ENCODE measurements around the gene KRABD2.
"Not testable (repeated sequence)": the region's sequence is repeated elsewhere in the genome, so short reads cannot be mapped to it uniquely, and the experiment has no call there.

Gene KRABD2

DNA sequence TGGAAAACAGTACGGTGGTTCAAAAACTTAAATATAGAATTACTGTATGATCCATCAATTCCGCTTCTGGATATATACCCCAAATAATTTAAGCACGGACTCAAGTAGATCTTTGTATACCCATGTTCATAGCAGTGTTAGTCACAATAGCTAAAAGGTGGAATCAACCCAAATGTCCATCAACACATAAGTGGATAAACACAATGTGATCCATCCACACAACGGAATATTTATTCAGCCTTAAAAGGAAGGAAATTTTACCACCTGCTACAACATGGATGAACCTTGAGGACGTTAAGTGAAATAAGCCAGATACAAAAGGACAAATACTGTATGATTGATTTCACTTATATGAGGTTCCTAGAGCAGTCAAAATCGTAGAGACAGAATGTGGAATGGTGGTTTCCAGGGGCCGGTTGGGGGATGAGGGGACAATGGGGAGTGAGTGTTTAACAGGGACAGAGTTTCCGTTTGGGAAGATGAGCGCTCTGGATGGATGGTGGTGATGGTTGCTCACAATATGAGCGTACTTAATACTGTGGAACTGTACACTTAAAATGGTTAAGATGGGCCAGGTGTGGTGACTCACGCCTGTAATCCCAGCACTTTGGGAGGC lies 26.5 kb upstream of the KRABD2 start:
- DNase-seq = no peak
- Mint-ChIP-seq H3K4me1 (no peaks in the 10 kb centered on the region), H3K9me3 (no peaks in the 10 kb centered on the region), H3K4me3 (no peak overlapping the region), H3K36me3 (no peaks in the 10 kb centered on the region), H3K27ac (no peak overlapping the region), H3K27me3 (peaks cover 23% of the 10 kb centered on the region)

DNA sequence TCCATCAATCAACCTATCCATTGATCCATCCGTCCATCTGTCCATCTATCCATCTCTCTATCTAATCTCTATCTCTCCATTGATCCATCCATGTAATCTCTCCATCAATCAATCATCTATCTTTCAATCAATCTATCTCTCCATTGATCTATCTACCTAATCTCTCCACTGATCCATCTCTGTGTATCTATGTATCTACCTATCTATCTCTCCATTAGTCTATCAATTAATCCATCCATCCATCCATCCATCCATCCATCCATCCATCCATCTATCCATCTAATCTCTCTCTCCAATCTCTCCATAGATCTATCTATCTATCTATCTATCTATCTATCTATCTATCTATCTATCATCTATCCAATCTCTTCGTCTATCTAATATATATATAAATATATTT lies 24.6 kb upstream of the KRABD2 start:
- no peak overlapping the region for H3K27ac Mint-ChIP-seq
- no peaks in the 10 kb centered on the region for H3K9me3 Mint-ChIP-seq
- no peak for DNase-seq
- no peak overlapping the region for H3K4me3 Mint-ChIP-seq
- H3K27me3 Mint-ChIP-seq = peaks cover 17% of the 10 kb centered on the region
- no peaks in the 10 kb centered on the region for H3K4me1 Mint-ChIP-seq
- no peaks in the 10 kb centered on the region for H3K36me3 Mint-ChIP-seq

DNA sequence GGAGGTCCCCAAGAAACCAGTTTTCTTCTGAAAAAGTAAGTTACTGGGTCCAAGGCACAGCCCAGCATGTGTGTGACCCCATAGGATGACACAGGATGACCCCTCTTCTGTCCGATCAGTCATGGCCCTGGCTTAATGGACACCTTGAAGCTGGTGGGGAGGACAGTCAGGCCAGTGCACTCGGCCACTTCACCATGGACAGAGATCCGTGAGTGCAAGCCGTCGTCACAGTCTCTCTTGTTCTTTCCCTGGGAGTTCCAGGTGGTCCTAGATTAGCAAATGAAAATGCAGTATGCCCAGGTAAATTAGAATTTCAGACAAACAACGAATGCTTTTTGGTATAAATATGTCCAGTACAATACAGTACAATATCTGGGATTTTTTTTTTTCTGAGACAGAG lies 22.5 kb upstream of the KRABD2 start:
- DNase-seq = no peak
- no peaks in the 10 kb centered on the region for H3K36me3 Mint-ChIP-seq
- peaks cover 17% of the 10 kb centered on the region for H3K27me3 Mint-ChIP-seq
- no peak overlapping the region for H3K4me3 Mint-ChIP-seq
- no peak overlapping the region for H3K27ac Mint-ChIP-seq
- peaks cover 2% of the 10 kb centered on the region for H3K4me1 Mint-ChIP-seq
- H3K9me3 Mint-ChIP-seq = no peaks in the 10 kb centered on the region

DNA sequence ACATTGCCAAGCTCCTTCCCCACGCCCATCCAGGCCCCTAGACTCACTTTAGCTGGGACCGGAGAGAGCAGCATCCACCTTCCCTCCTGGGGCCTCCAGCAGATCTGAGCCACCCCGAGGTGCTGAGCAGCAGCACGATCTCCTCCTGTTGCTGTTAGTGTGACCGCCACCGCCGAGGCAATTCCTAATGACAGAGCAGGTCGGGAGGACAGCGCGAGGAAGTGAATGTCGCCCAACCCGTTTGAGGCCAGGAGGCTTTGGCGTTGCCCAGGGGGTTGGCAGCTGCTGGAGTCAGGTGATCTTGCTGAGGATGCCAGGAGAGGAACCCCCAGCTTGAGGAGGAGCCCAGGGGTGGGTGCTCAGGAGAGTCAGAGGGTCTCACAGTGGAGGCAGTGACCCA lies 21.1 kb upstream of the KRABD2 start, which contains the start of gene RNF222:
Gene RNF222, minus strand, starts transcription at position 192 of the 400 bp plus-strand sequence. CDS start 4,366 bp downstream, outside the sequence.
- H3K27me3 Mint-ChIP-seq = peaks cover 17% of the 10 kb centered on the region
- H3K9me3 Mint-ChIP-seq = no peaks in the 10 kb centered on the region
- no peak for DNase-seq
- no peak within 1 kb of the TSS for H3K4me3 Mint-ChIP-seq
- no peak within 1 kb of the TSS for H3K27ac Mint-ChIP-seq
- H3K36me3 Mint-ChIP-seq = no peaks in the 10 kb centered on the region
- H3K4me1 Mint-ChIP-seq = peaks cover 9% of the 10 kb centered on the region

DNA sequence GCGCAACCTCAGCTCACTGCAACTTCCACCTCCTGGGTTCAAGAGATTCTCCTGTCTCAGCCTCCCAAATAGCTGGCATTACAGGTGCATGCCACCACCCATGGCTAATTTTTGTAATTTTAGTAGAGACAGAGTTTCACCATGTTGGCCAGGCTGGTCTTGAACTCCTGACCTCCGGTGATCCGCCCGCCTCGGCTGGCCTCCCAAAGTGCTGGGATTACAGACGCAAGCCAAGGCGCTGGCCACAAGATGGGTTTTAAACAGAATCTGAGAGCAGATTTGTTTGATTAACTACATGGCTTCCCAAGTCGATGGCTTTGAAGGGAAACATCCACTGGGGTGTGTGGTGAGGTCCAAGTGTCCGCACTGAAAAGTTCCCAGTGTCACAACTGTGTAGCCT lies 18.0 kb upstream of the KRABD2 start:
- not testable (repeated sequence) for H3K36me3 Mint-ChIP-seq, H3K27ac Mint-ChIP-seq, H3K4me3 Mint-ChIP-seq, H3K9me3 Mint-ChIP-seq, H3K4me1 Mint-ChIP-seq, DNase-seq
- peaks cover 12% of the 10 kb centered on the region for H3K27me3 Mint-ChIP-seq

DNA sequence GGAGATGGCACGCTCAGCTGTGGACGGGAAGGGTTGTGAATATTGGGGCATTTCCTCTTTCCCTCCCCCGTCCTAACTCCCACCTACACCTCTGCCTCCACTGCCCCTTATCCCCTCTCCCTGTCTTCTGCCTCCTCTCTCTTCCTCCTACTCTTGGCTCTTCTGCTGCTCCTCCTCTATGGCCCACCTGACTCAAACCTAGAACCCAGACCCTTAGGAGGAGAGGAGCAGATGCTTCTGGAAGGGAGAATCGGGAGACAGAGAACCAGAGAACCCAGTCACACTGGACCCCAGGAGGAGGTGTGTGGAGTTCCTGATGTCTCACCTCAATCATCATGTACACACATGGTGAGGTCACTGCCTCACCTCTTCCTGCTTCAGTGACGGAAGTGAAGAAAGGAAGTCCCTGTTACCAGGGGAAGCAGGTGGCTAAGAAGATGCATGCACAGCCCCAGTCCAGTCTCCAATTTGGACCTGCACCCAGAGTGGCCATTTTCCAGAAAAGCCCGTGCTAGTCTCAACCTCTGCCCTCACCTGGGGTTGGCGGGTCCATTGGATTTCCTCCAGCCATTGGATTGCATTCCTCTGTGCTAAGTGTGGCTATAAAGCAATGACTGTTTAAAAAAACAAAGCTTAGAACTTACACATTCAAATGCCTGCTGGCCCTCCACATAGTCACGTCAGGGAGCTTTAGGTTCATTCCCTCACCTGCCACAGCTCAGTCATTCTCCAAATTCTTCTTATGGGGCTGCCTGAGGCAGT lies 17.1 kb upstream of the KRABD2 start:
- H3K9me3 Mint-ChIP-seq = no peaks in the 10 kb centered on the region
- peaks cover 9% of the 10 kb centered on the region for H3K4me1 Mint-ChIP-seq
- peaks cover 12% of the 10 kb centered on the region for H3K27me3 Mint-ChIP-seq
- H3K4me3 Mint-ChIP-seq = no peak overlapping the region
- peak overlapping the region; percentile 86 for H3K27ac Mint-ChIP-seq
- DNase-seq = peak; percentile 28
- H3K36me3 Mint-ChIP-seq = no peaks in the 10 kb centered on the region

DNA sequence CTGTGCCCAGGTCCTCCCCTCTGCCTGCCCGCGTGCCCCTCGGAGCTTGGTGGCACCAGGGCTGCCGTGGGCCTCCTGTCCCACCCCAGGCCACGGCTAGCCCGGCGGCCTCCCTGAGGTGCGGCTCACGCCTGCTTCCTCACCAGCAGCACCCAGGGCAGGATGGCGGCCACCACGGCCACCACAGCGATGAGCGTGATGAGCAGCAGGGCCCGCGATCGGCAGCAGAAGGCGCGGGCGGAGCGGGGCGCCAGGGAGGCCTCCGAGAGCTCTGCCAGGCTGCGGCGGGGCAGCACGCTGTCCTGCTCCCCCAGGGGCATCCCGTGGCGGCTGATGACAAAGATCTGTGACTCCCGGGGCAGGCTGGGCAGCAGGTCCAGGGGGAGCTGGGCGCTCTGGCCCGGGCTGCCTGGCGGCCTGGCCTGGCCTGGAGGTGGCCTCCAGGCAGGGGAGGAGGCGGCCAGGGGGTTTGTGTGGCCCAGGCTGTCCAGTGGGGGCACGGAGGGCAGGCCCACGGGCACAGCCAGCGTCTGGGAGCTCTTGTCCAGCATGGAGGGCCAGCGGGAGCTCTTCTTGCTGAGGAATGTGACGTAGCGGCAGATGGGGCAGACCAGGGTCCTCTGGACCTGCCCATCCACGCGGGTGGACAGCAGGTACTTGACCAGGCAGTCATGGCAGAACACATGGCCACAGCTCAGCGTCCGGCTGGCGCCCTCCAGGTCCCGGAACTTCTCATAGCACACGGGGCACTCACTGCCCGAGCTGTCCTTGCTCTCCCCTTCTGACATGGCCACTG lies 16.4 kb upstream of the KRABD2 start:
- DNase-seq = no peak
- Mint-ChIP-seq H3K4me3 (no peak overlapping the region), H3K27ac (peak overlapping the region; percentile 86), H3K36me3 (no peaks in the 10 kb centered on the region), H3K9me3 (no peaks in the 10 kb centered on the region), H3K4me1 (peaks cover 9% of the 10 kb centered on the region), H3K27me3 (peaks cover 4% of the 10 kb centered on the region)

DNA sequence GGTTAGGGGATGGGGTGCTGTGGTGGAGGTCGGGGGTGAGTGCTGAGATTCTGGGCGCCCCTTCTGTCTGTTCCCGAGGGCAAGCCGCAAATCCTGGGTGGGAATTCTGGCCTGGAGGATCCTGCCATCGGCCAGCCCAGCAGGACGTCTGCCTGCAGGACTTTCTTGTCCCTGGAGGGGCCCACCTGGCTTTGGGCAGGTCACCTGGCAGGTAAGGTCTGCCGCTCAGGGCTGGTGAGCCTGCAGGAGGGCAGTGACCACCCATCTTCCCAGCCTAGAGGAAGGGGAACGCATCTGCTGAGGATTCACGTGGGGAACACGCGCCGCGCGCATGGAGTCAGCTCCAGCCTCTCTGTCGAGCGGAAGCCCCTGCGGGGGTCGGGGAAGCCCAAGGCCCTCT lies 15.8 kb upstream of the KRABD2 start:
- H3K4me3 Mint-ChIP-seq = no peak overlapping the region
- no peaks in the 10 kb centered on the region for H3K27me3 Mint-ChIP-seq
- H3K27ac Mint-ChIP-seq = no peak overlapping the region
- H3K9me3 Mint-ChIP-seq = no peaks in the 10 kb centered on the region
- H3K36me3 Mint-ChIP-seq = no peaks in the 10 kb centered on the region
- peaks cover 9% of the 10 kb centered on the region for H3K4me1 Mint-ChIP-seq
- no peak for DNase-seq

DNA sequence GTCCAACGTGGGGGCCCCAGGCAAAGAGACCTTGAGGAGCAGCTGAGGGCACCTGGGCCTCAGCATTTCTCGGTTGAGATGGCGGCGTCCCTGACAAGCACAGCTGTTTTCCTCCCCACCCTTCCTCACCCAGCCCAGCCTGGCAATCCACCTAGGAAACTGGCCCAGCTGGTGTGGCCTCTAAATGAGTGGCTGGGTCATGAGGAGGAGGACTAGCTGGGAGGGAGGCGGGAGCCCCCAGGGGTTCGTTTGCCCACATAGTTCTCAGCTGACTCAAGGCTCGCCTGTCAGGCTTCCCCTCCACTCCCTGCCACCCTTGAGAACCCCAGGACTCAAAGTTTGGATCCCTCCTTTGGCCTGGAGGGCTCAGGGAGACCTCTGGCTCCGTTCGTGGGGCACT lies 15.2 kb upstream of the KRABD2 start:
- H3K27ac Mint-ChIP-seq = no peak overlapping the region
- no peaks in the 10 kb centered on the region for H3K9me3 Mint-ChIP-seq

DNA sequence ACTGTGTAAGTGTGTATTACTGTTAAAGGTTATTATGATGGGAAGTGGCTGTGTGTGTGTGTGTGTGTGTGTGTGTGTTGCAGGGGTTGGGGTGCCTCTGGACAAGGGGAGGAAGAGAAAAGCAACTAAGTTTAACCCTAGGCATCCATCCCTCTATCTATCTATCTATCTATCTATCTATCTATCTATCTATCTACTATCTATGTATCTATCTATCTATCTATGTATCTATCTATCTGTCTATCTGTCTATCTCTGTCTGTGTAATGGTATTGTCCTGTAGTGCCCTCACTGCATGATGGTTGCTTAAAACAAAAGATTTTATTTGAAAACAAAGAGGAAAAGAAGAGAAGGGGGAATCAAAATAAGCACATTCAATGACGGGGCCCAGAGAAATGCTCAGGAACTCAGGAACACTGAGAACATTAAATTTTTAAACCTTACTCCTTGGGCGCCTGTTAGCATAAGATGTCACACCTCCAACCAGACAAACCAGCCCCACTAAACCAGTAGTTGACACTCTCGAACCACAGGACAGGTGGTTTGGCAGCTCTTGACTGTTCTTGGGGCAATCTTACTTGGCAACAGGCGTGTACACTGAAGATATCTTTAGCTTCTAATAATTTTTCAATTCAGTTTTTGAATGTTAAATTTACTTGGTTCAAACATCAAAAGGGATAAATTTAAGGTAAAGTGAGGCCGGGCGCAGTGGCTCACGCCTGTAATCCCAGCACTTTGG lies 11.6 kb upstream of the KRABD2 start:
- no peaks in the 10 kb centered on the region for H3K9me3 Mint-ChIP-seq
- H3K4me3 Mint-ChIP-seq = no peak overlapping the region
- H3K36me3 Mint-ChIP-seq = peaks cover under 1% of the 10 kb centered on the region
- peaks cover under 1% of the 10 kb centered on the region for H3K27me3 Mint-ChIP-seq
- no peak for DNase-seq
- no peak overlapping the region for H3K27ac Mint-ChIP-seq
- H3K4me1 Mint-ChIP-seq = peaks cover 17% of the 10 kb centered on the region

More for the DNA sequence above, 15.2 kb upstream of the KRABD2 start:
- Mint-ChIP-seq H3K27me3 (no peaks in the 10 kb centered on the region), H3K4me3 (no peak overlapping the region), H3K36me3 (no peaks in the 10 kb centered on the region), H3K4me1 (peaks cover 12% of the 10 kb centered on the region)
- no peak for DNase-seq

DNA sequence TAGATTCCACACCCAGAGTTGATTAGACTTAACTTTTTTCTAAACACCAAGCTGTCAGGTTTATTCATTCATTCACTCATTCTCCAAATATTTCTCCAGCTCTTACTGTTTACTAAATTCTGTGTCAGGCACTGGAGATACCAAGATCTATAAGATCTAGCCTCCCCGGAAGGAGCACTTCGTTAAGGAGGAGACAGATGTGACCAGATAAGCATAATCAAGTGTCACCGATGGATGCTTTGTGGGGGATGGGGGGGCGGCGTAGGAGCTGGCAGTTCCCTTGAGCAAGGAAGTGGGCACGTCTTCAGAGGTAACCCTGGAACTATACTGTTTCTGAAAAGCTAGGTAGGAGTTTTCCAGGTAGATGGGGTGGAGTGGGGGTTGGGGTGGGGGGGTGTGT lies 10.3 kb upstream of the KRABD2 start:
- H3K27me3 Mint-ChIP-seq = peaks cover 5% of the 10 kb centered on the region
- H3K27ac Mint-ChIP-seq = no peak overlapping the region
- peaks cover 22% of the 10 kb centered on the region for H3K4me1 Mint-ChIP-seq
- no peak for DNase-seq
- no peaks in the 10 kb centered on the region for H3K9me3 Mint-ChIP-seq
- no peak overlapping the region for H3K4me3 Mint-ChIP-seq
- H3K36me3 Mint-ChIP-seq = peaks cover 13% of the 10 kb centered on the region

DNA sequence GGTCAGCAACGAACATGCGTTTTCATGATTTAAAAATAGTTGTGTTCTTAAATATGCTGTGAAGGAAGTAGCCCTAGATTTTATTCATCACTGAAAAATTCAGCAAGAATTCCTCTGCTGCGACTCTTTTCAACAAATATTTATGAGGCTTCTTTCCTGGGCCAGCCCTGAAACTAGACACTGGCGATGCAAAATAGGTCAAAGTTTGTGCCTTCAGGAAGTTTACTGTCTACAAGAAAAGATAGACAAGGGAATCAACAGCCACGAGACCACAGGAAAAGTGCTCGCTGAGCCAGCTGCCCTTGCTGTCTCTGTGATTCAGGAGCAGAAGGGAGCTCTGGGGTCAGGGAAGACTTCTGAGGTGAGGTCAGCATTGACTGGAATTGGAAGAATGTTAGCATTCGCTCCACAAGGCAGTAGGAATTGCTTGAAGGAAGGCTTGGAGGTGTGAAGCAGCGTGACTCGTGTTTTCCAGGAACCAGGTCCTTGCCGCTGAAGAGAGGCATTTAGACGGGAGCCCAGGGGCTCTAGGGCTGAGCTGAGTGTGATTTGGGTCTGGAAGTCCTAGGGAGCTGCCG lies 8.4 kb upstream of the KRABD2 start:
- Mint-ChIP-seq H3K4me3 (peak overlapping the region; percentile 97), H3K27me3 (peaks cover 5% of the 10 kb centered on the region), H3K9me3 (no peaks in the 10 kb centered on the region), H3K27ac (no peak overlapping the region), H3K4me1 (peaks cover 36% of the 10 kb centered on the region), H3K36me3 (peaks cover 32% of the 10 kb centered on the region)
- no peak for DNase-seq

DNA sequence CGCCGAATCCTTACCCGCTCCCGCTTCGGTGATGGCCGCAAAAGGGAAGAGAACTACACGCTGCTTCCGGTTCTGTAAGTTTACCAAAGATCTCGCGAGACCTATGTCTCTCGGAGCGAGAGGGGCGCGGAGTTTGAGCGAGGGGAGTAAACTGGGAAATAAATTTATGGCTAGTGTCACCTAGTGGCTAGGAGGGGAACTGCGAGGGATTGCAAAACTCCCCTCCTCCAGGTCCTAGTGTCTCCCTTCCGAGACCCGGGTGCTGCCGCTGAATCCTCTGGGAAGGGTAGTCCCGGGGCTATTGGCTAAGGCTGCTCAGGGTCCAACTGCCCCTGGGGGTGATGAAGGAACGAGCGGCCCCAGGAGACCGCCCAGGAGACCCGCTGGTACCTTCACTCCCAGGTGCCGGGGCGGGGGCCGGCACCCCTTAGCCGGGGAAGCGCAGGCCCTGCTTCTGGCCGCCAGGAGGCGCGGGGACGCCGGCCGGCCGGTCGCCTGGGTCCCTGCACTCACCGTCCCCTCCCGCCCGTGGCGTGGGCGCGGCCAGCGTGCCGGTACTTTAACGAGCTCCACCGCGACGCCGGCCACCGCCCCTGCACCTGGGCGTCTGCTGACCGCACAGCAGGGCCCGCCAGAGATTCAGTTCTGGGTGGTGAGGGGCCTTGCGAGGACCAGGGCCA lies 6.8 kb upstream of the KRABD2 start, which contains the start of gene RPL26:
Gene RPL26, minus strand, starts transcription at position 51 of the 680 bp plus-strand sequence. CDS start 883 bp downstream, outside the sequence.
- Mint-ChIP-seq H3K27me3 (peaks cover 5% of the 10 kb centered on the region), H3K4me3 (peak within 1 kb of the TSS; percentile 97), H3K4me1 (peaks cover 49% of the 10 kb centered on the region), H3K27ac (peak within 1 kb of the TSS; percentile 99), H3K9me3 (no peaks in the 10 kb centered on the region), H3K36me3 (peaks cover 47% of the 10 kb centered on the region)
- peak; percentile 92 for DNase-seq

DNA sequence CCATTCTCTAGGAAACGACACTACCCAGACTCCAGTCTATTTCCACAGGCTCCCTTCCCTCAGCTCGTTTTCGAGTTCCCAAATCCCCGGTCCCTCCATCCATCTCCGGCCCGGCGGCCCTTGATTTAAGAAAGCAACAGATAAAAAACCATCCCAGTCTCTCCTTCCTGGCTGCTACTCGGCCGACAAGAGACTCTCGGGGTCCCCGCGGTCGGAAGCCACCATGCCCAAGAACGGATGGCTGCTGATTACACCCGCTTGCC lies 6.3 kb upstream of the KRABD2 start:
- DNase-seq = no peak
- Mint-ChIP-seq H3K27me3 (peaks cover 5% of the 10 kb centered on the region), H3K36me3 (peaks cover 52% of the 10 kb centered on the region), H3K9me3 (no peaks in the 10 kb centered on the region), H3K4me3 (peak overlapping the region; percentile 97), H3K27ac (peak overlapping the region; percentile 99), H3K4me1 (peaks cover 53% of the 10 kb centered on the region)

Data from activated naive CD8-positive, alpha-beta T cell treated with anti-CD3 and anti-CD28 coated beads for 36 hours (primary cell).